Ishikawa (cell line): ENCODE data around the gene THADA.

ENCODE experiments used
- EP300 ChIP-seq: IDR thresholded peaks from 2 replicates; pipeline ENCODE4 v1.6.1; 2012; ENCODE audit warnings: borderline replicate concordance
- MAX ChIP-seq: IDR thresholded peaks from 2 replicates; pipeline ENCODE4 v1.6.1; 2012
- RAD21 ChIP-seq: IDR thresholded peaks from 2 replicates; pipeline ENCODE4 v1.6.1; 2012; ENCODE audit warnings: low read depth
- REST ChIP-seq: IDR thresholded peaks from 2 replicates; pipeline ENCODE4 v1.6.1; 2012; ENCODE audit warnings: low read depth, mild to moderate bottlenecking
- TAF1 ChIP-seq: IDR thresholded peaks from 2 replicates; pipeline ENCODE4 v1.6.1; 2012; ENCODE audit warnings: low read depth, mild to moderate bottlenecking
- USF1 ChIP-seq: IDR thresholded peaks from 2 replicates; pipeline ENCODE4 v1.6.1; 2012

- TF ChIP-seq EP300 (no peak), RAD21 (no peak), TAF1 (peak; percentile 61), REST (no peak), USF1 (no peak), MAX (no peak)
Measured at GRCh38 chr2:43637030-43637803, 41.4 kb upstream of the THADA start, which contains the start of gene PLEKHH2.
